HG02884 (cell line): ENCODE measurements around the gene MT1H.
"Not testable (repeated sequence)": the region's sequence is repeated elsewhere in the genome, so short reads cannot be mapped to it uniquely, and the experiment has no call there.

Experiments
- ATAC-seq: cut with Tn5 transposase; IDR thresholded peaks from one replicate; pipeline ENCODE4 v1.9.1; 2021; ENCODE audit warnings: mild to moderate bottlenecking, moderate library complexity; ENCODE audit not compliant: unreplicated experiment

The MT1H gene

DNA sequence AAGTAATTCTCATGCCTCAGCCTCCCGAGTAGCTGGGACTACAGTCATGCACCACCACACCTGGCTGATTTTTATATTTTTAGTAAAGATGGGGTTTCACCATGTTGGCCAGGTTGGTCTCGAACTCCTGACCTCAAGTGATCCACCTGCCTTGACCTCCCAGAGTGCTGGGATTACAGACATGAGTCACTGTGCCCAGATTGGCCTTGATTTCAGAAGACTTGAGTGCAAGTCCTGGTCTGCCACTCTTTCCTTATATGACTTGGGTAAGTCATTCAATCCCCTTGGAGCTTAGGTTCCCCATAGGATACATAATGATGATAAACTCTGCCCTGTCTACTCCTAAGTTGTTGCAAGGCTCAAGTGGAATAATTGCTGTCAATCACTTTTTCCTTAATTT is 47.9 kb downstream of the MT1H start:
- not testable (repeated sequence) for ATAC-seq
